Measurements from ENCODE around the gene FRMPD4.

The FRMPD4 gene

GRCh38 chrX:12548746-12549145 is 410.5 kb downstream of the FRMPD4 start:
- no peak for DNase-seq

- DNase-seq, result no peak
These were observed 415.9 kb downstream of the FRMPD4 start for GRCh38 chrX:12554206-12554605.

GRCh38 chrX:12563121-12563520 is 424.8 kb downstream of the FRMPD4 start:
- DNase-seq, result no peak

GRCh38 chrX:12564221-12564620 is 425.9 kb downstream of the FRMPD4 start:
- no peak for DNase-seq

- DNase-seq, result no peak
These were observed 429.6 kb downstream of the FRMPD4 start for GRCh38 chrX:12567857-12568256.

- DNase-seq, result no peak
These were observed 432.7 kb downstream of the FRMPD4 start for GRCh38 chrX:12570859-12571501.

GRCh38 chrX:12579311-12579710 is 441.0 kb downstream of the FRMPD4 start:
- DNase-seq, result no peak

- no peak for DNase-seq
These were observed 442.3 kb downstream of the FRMPD4 start for GRCh38 chrX:12580548-12580947.

- DNase-seq, result no peak
These were observed 443.3 kb downstream of the FRMPD4 start for GRCh38 chrX:12581546-12581945.

- no peak for DNase-seq
These were observed 444.4 kb downstream of the FRMPD4 start for GRCh38 chrX:12582649-12583048.

GRCh38 chrX:12583543-12583942 is 445.3 kb downstream of the FRMPD4 start:
- no peak for DNase-seq

- no peak for DNase-seq
These were observed 457.4 kb downstream of the FRMPD4 start for GRCh38 chrX:12595720-12596119.

GRCh38 chrX:12610079-12610478 is 471.8 kb downstream of the FRMPD4 start:
- DNase-seq, result no peak

GRCh38 chrX:12611471-12611870 is 473.2 kb downstream of the FRMPD4 start:
- DNase-seq, result no peak

- DNase-seq, result no peak
These were observed 476.0 kb downstream of the FRMPD4 start for GRCh38 chrX:12614266-12614665.

GRCh38 chrX:12615061-12615460 is 476.8 kb downstream of the FRMPD4 start:
- DNase-seq, result no peak

GRCh38 chrX:12617241-12617640 is 479.0 kb downstream of the FRMPD4 start:
- no peak for DNase-seq

GRCh38 chrX:12647230-12647629 is 509.0 kb downstream of the FRMPD4 start:
- DNase-seq, result no peak

GRCh38 chrX:12648995-12649394 is 510.7 kb downstream of the FRMPD4 start:
- no peak for DNase-seq

GRCh38 chrX:12657433-12657832 is 519.2 kb downstream of the FRMPD4 start:
- DNase-seq, result no peak

GRCh38 chrX:12657881-12658280 is 519.6 kb downstream of the FRMPD4 start:
- DNase-seq, result no peak

GRCh38 chrX:12661464-12661863 is 523.2 kb downstream of the FRMPD4 start:
- no peak for DNase-seq

GRCh38 chrX:12672367-12673106 is 534.3 kb downstream of the FRMPD4 start:
- no peak for DNase-seq

- DNase-seq, result no peak
These were observed 535.2 kb downstream of the FRMPD4 start for GRCh38 chrX:12673487-12673886.

- no peak for DNase-seq
These were observed 541.2 kb downstream of the FRMPD4 start for GRCh38 chrX:12679522-12679921.

All from NCI-H1105 (cell line).